HFF-Myc (cell line): ENCODE results near the gene TMEM132D.

Experiments
- DNase-seq: peaks from one replicate; pipeline ENCODE4 v3.0.0-alpha.2; 2011; ENCODE audit warnings: low read depth; ENCODE audit errors: extremely low read depth
- H3K4me3 ChIP-seq: replicated peaks from 2 replicates; pipeline ENCODE4 v1.5.1; 2011; ENCODE audit warnings: low read depth, mild to moderate bottlenecking, control low read depth, low read length
- CTCF ChIP-seq: IDR thresholded peaks from 2 replicates; pipeline ENCODE4 v1.5.1; 2012; ENCODE audit warnings: mild to moderate bottlenecking, low read depth, low read length, control low read depth; ENCODE audit errors: missing control alignments

TMEM132D gene

GRCh38 chr12:129379076-129379804, 524.6 kb downstream of the TMEM132D start:
- H3K4me3 ChIP-seq = no peak overlapping the region
- DNase-seq = no peak
- no peak for TF ChIP-seq CTCF

GRCh38 chr12:129378496-129378895, 525.3 kb downstream of the TMEM132D start:
- TF ChIP-seq CTCF = no peak
- H3K4me3 ChIP-seq = no peak overlapping the region
- DNase-seq = no peak

- no peak overlapping the region for H3K4me3 ChIP-seq
- no peak for TF ChIP-seq CTCF
- no peak for DNase-seq
Observed at GRCh38 chr12:129373746-129374145, 530.1 kb downstream of the TMEM132D start.

GRCh38 chr12:129372876-129373275, 530.9 kb downstream of the TMEM132D start:
- no peak for DNase-seq
- no peak overlapping the region for H3K4me3 ChIP-seq
- no peak for TF ChIP-seq CTCF

DNA sequence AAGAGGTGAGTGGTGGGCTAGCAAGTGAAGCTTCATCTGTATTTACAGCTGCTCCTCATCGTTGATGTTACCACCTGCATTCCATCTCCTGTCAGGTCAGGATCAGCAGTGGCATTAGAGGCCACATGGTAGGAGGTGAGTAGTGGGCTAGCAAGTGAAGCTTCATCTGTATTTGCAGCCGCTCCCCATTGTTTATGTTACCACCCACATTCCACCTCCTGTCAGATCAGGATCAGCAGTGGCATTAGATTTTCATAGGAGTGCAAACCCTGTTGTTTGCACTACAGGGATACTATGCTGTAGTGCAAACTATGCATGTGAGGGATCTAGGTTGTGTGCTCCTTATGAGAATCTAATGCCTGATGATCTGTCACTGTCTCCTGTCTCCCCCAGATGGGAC, 531.5 kb downstream of the TMEM132D start:
- no peak for TF ChIP-seq CTCF
- no peak overlapping the region for H3K4me3 ChIP-seq
- no peak for DNase-seq

GRCh38 chr12:129371268-129371667, 532.6 kb downstream of the TMEM132D start:
- H3K4me3 ChIP-seq = no peak overlapping the region
- no peak for DNase-seq
- no peak for TF ChIP-seq CTCF

GRCh38 chr12:129366656-129367055, 537.2 kb downstream of the TMEM132D start:
- no peak overlapping the region for H3K4me3 ChIP-seq
- no peak for DNase-seq
- TF ChIP-seq CTCF = no peak
